Measurements from ENCODE around the gene TPGS1. TPM values are rescaled to one million over a fixed set of nuclear protein-coding genes. Genes with fewer than 3 reads are reported as not detected.

The TPGS1 gene
- total and polyA plus RNA-seq, 12 donors, result 7.1 to 22.2 (median 10.2) TPM

GRCh38 chr19:558770-559439, 51.6 kb downstream of the TPGS1 start:
- DNase-seq (peak; percentile 51 to 79), ATAC-seq (peak; percentile 23 to 75 (median 46))
- intact Hi-C loops (cut with DNase I), result no loop called here
- Histone ChIP-seq H3K27me3 (no peaks in the 10 kb centered on the region), H3K4me3 (no peak overlapping the region), H3K9me3 (no peaks in the 10 kb centered on the region), H3K27ac (peak overlapping the region in 9 of 10 donors; percentile 1 to 79 (median 37)), H3K4me1 (peaks cover 11 to 33% (median 22%) of the 10 kb centered on the region in 9 donors), H3K36me3 (no peaks in the 10 kb centered on the region)
- 41 to 46% methylated on average over 21 of the region's 21 CpGs for WGBS, 2 donors
- no peak for TF ChIP-seq CTCF (IDR thresholded peaks at IDR 0.05)

- WGBS, 2 donors, result 82 to 89% methylated on average over 12 of the region's 12 CpGs
- peaks cover 11 to 28% (median 22%) of the 10 kb centered on the region in 9 donors for H3K4me1 ChIP-seq
- ATAC-seq (no peak), DNase-seq (no peak)
- H3K27ac ChIP-seq, result no peak overlapping the region
- no peaks in the 10 kb centered on the region for H3K27me3 ChIP-seq
- TF ChIP-seq CTCF (IDR thresholded peaks at IDR 0.05), result no peak
- no peak overlapping the region for H3K4me3 ChIP-seq
- no peaks in the 10 kb centered on the region for H3K36me3 ChIP-seq
- no peaks in the 10 kb centered on the region for H3K9me3 ChIP-seq
- intact Hi-C loops (cut with DNase I), result no loop called here
These were observed 52.8 kb downstream of the TPGS1 start for GRCh38 chr19:560121-560520.

GRCh38 chr19:566403-566802, 59.1 kb downstream of the TPGS1 start:
- no peak for TF ChIP-seq CTCF (IDR thresholded peaks at IDR 0.05)
- Histone ChIP-seq H3K27ac (peak overlapping the region in 2 of 10 donors; percentile 21 to 83), H3K9me3 (no peaks in the 10 kb centered on the region), H3K27me3 (no peaks in the 10 kb centered on the region), H3K36me3 (no peaks in the 10 kb centered on the region), H3K4me1 (peaks cover 2 to 10% (median 6%) of the 10 kb centered on the region in 9 donors), H3K4me3 (peak overlapping the region in 1 of 10 donors; percentile 36)
- 33 to 44% methylated on average over 18 to 19 of the region's 19 CpGs for WGBS, 2 donors
- DNase-seq, result no peak
- intact Hi-C loops (cut with DNase I), result no loop called here
- peak in 3 of 8 donors; percentile 14 to 89 (median 51) for ATAC-seq

GRCh38 chr19:566844-567243, 59.5 kb downstream of the TPGS1 start:
- WGBS, 2 donors, result 64 to 74% methylated on average over 16 of the region's 16 CpGs
- Histone ChIP-seq H3K4me3 (peak overlapping the region in 1 of 10 donors; percentile 36), H3K9me3 (no peaks in the 10 kb centered on the region), H3K36me3 (no peaks in the 10 kb centered on the region), H3K4me1 (peaks cover 2 to 14% (median 11%) of the 10 kb centered on the region in 9 donors), H3K27ac (peak overlapping the region in 2 of 10 donors; percentile 21 to 83), H3K27me3 (no peaks in the 10 kb centered on the region)
- TF ChIP-seq CTCF (IDR thresholded peaks at IDR 0.05), result no peak
- no peak for ATAC-seq
- intact Hi-C loops (cut with DNase I), result no loop called here
- DNase-seq, result no peak

Data from heart right ventricle (tissue), 16 donors.